ENCODE measurements around the gene HIKESHI. TPM values are rescaled to one million over a fixed set of nuclear protein-coding genes. Genes with fewer than 3 reads are reported as not detected.

The HIKESHI gene
- total RNA-seq, 4 donors from 2014 or later, result 2.2 to 18.7 (median 14.8) TPM

- Histone ChIP-seq H3K27ac (no peak overlapping the region), H3K36me3 (peaks cover 0 to 15% (median 1%) of the 10 kb centered on the region in 4 donors), H3K4me3 (no peak overlapping the region), H3K27me3 (no peaks in the 10 kb centered on the region), H3K9me3 (no peaks in the 10 kb centered on the region), H3K4me1 (no peaks in the 10 kb centered on the region)
- intact Hi-C loops (cut with DNase I; ENCODE audit: low total_unique reads), result no loop called here
- in situ Hi-C loops (cut with MboI; ENCODE audit: low pct_ligation_motif_present in 1 of 4, low pct_unique_long_range_greater_than_20kb in 1 of 4, low sequenced_read_pairs in 3 of 4), result no loop called here
- WGBS, 2 donors (ENCODE audit: low coverage in 1 of 2), result 59 to 67% methylated on average over 1 of the region's 1 CpG
- DNase-seq, result no peak
- TF ChIP-seq CTCF (IDR thresholded peaks at IDR 0.05), result no peak
- TF ChIP-seq POLR2A (IDR thresholded peaks at IDR 0.05), result no peak
- TF ChIP-seq EP300 (IDR thresholded peaks at IDR 0.05; ENCODE audit: low read depth), result no peak
- TF ChIP-seq POLR2AphosphoS5 (IDR thresholded peaks at IDR 0.05), result no peak
These were observed 32.4 kb upstream of the HIKESHI start for GRCh38 chr11:86269645-86270044.

- no peak for DNase-seq
- H3K9me3 ChIP-seq, result no peaks in the 10 kb centered on the region
- H3K27me3 ChIP-seq, result no peaks in the 10 kb centered on the region
- intact Hi-C loops (cut with DNase I; ENCODE audit: low total_unique reads), result no loop called here
- H3K4me3 ChIP-seq, result no peak overlapping the region
- H3K4me1 ChIP-seq, result peaks cover 0 to 4% (median 0%) of the 10 kb centered on the region in 4 donors
- WGBS, 2 donors (ENCODE audit: low coverage in 1 of 2), result 87 to 92% methylated on average over 3 to 6 of the region's 6 CpGs
- H3K27ac ChIP-seq, result no peak overlapping the region
- in situ Hi-C loops (cut with MboI; ENCODE audit: low pct_ligation_motif_present in 1 of 4, low pct_unique_long_range_greater_than_20kb in 1 of 4, low sequenced_read_pairs in 3 of 4), result no loop called here
- H3K36me3 ChIP-seq, result peaks cover 0 to 26% (median 10%) of the 10 kb centered on the region in 4 donors
- TF ChIP-seq POLR2AphosphoS5 (IDR thresholded peaks at IDR 0.05), result no peak
- TF ChIP-seq POLR2A (IDR thresholded peaks at IDR 0.05), result no peak
- no peak for TF ChIP-seq CTCF (IDR thresholded peaks at IDR 0.05)
- no peak for TF ChIP-seq EP300 (IDR thresholded peaks at IDR 0.05; ENCODE audit: low read depth)
These were observed 27.5 kb upstream of the HIKESHI start for GRCh38 chr11:86274503-86274902.

- in situ Hi-C loops (cut with MboI; ENCODE audit: low pct_ligation_motif_present in 1 of 4, low pct_unique_long_range_greater_than_20kb in 1 of 4, low sequenced_read_pairs in 3 of 4), result no loop called here
- 53 to 63% methylated on average over 4 of the region's 4 CpGs for WGBS, 2 donors (ENCODE audit: low coverage in 1 of 2)
- intact Hi-C loops (cut with DNase I; ENCODE audit: low total_unique reads), result no loop called here
- H3K36me3 ChIP-seq, result peaks cover 0 to 26% (median 10%) of the 10 kb centered on the region in 4 donors
- TF ChIP-seq POLR2AphosphoS5 (IDR thresholded peaks at IDR 0.05) (no peak), EP300 (IDR thresholded peaks at IDR 0.05; ENCODE audit: low read depth) (no peak)
- DNase-seq, result no peak
- no peak overlapping the region for H3K4me3 ChIP-seq
- no peaks in the 10 kb centered on the region for H3K27me3 ChIP-seq
- H3K9me3 ChIP-seq, result no peaks in the 10 kb centered on the region
- no peak overlapping the region for H3K27ac ChIP-seq
- H3K4me1 ChIP-seq, result peaks cover 0 to 4% (median 0%) of the 10 kb centered on the region in 4 donors
These were observed 27.0 kb upstream of the HIKESHI start for GRCh38 chr11:86274999-86275398.

- TF ChIP-seq EP300 (IDR thresholded peaks at IDR 0.05; ENCODE audit: low read depth), result no peak
- TF ChIP-seq CTCF (IDR thresholded peaks at IDR 0.05), result no peak
- TF ChIP-seq POLR2A (IDR thresholded peaks at IDR 0.05), result no peak
- TF ChIP-seq POLR2AphosphoS5 (IDR thresholded peaks at IDR 0.05), result no peak
- Histone ChIP-seq H3K9me3 (no peaks in the 10 kb centered on the region), H3K4me3 (no peak overlapping the region), H3K4me1 (peaks cover 0 to 4% (median 0%) of the 10 kb centered on the region in 4 donors), H3K27ac (no peak overlapping the region), H3K27me3 (no peaks in the 10 kb centered on the region), H3K36me3 (peaks cover 0 to 26% (median 10%) of the 10 kb centered on the region in 4 donors)
- intact Hi-C loops (cut with DNase I; ENCODE audit: low total_unique reads), result no loop called here
- WGBS, 2 donors (ENCODE audit: low coverage in 1 of 2), result 76 to 83% methylated on average over 2 of the region's 2 CpGs
- DNase-seq, result no peak
- in situ Hi-C loops (cut with MboI; ENCODE audit: low pct_ligation_motif_present in 1 of 4, low pct_unique_long_range_greater_than_20kb in 1 of 4, low sequenced_read_pairs in 3 of 4), result no loop called here
These were observed 26.3 kb upstream of the HIKESHI start for GRCh38 chr11:86275493-86276370.

All from transverse colon (tissue), 4 donors.